SK-N-MC (cell line): Measurements from ENCODE around the gene ARFIP1.

Source experiments
- DNase-seq: peaks from one replicate; pipeline ENCODE4 v3.0.0-alpha.2; 2011; ENCODE audit warnings: low read depth, low spot score
- H3K27ac ChIP-seq: fragments of 200-600 bp; sonication (generic); 2 replicates; pipeline ENCODE4 v1.5.1; 2016; ENCODE audit warnings: mixed run types
- H3K36me3 ChIP-seq: fragments of 200-600 bp; sonication (generic); 2 replicates; pipeline ENCODE4 v1.6.1; 2017; ENCODE audit warnings: antibody characterized with exemption, low read length, mixed read lengths; ENCODE audit not compliant: insufficient read depth
- H3K4me3 ChIP-seq: fragments of 200-600 bp; sonication (generic); 2 replicates; pipeline ENCODE4 v1.5.1; 2016
- H3K9ac ChIP-seq: fragments of 200-600 bp; sonication (generic); 2 replicates; pipeline ENCODE4 v1.8.0; 2017; ENCODE audit warnings: mixed run types, mixed read lengths; ENCODE audit not compliant: insufficient read length
- H3K9me3 ChIP-seq: fragments of 200-600 bp; sonication (generic); 2 replicates; pipeline ENCODE4 v1.6.1; 2017; ENCODE audit warnings: low read depth, mild to moderate bottlenecking, antibody characterized with exemption, low read length, moderate library complexity, mixed read lengths
- EZH2 ChIP-seq: fragments of 200-600 bp; sonication (generic); IDR thresholded peaks from one replicate; pipeline ENCODE4 v1.6.1; 2017; ENCODE audit warnings: antibody characterized with exemption
- FOXP2 ChIP-seq: optimal IDR thresholded peaks from 2 replicates; pipeline ENCODE3; 2011; ENCODE audit warnings: mild to moderate bottlenecking, moderate library complexity; ENCODE audit not compliant: insufficient read depth; ENCODE audit errors: extremely low read length, control extremely low read depth
- POLR2AphosphoS5 ChIP-seq: IDR thresholded peaks from 2 replicates; pipeline ENCODE4 v1.6.1; 2012; ENCODE audit warnings: mild to moderate bottlenecking, low read depth, low read length, borderline replicate concordance

The ARFIP1 gene

DNA sequence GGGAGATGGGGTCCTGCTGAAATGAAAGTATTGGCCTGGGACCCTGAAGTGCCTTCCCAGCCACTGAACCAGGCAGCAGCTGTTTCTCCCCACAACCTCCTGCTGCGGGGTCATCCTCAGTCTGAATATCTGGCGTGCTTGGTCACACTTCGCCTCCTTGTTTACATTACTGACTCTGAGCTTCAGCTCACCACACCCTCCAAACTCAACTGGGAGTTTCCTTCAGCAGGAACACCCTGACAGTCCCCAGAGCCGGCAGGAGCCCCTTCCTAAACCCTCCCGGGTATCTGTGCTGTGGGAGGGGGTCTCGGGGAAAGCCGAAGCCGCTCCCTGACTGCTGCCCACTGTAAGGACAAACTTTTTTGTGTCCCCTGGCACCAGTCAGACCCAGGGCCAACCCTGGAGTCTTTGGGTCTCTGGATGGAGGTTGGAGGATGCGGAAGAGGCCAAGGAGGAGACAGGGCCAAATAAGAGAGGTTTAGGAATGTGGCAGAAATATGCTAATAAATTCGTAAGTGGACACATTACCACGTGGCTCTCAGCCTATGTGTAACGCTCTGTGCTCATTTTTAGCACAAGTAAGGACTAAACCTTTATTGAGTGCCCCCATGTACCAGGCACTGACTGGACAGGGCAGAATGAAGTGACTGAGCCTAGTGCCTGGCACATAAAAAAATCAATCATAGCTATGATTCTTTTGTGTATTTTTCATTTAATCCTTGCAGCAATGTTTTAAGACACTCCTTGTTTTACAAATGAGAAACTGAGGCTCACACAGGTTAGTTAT is 177.1 kb downstream of the ARFIP1 start:
- H3K9me3 ChIP-seq: no peaks in the 10 kb centered on the region
- no peak overlapping the region for H3K9ac ChIP-seq
- DNase-seq: no peak
- no peak overlapping the region for H3K27ac ChIP-seq
- TF ChIP-seq FOXP2: no peak
- no peak for TF ChIP-seq POLR2AphosphoS5
- TF ChIP-seq EZH2: no peak
- H3K36me3 ChIP-seq: no peaks in the 10 kb centered on the region
- H3K4me3 ChIP-seq: no peak overlapping the region

DNA sequence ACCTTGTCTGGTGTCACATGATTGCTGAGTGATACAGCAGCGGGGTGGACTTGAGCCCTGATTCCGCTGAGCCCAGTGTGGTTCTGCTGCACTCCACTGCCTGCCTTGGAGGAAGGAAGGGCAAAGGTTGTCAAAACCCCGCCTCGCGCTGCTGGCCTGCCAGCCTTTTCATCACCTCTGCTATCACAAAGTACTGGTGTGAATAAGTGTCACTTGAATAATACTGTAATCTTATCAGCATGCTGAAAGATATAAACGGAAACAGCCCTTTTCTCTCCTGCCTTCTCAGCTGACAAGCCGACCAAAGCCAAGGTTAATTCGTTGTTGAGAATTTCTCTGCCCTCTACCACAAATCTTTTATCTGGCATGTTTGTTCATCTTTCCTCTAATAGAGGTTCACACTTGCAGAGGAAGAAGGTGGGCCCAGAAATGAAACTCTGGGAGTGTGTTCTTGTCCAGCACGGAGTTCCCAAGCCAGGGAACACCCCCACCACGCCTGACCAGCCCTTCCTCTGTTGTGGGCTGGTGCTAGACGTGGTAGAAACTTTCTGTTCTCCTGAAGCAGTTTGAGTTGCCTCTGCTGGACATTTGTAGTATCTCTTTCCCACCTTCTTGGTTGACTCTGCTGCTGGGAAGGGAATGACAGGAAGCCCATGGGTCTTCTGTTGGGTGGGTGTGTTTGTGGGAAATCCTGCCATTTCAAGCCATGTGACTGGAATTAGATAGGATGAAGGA is 177.8 kb downstream of the ARFIP1 start:
- no peak for DNase-seq
- TF ChIP-seq POLR2AphosphoS5 (no peak), FOXP2 (no peak), EZH2 (no peak)
- H3K9ac ChIP-seq: no peak overlapping the region
- no peaks in the 10 kb centered on the region for H3K9me3 ChIP-seq
- H3K36me3 ChIP-seq: no peaks in the 10 kb centered on the region
- no peak overlapping the region for H3K4me3 ChIP-seq
- H3K27ac ChIP-seq: no peak overlapping the region

DNA sequence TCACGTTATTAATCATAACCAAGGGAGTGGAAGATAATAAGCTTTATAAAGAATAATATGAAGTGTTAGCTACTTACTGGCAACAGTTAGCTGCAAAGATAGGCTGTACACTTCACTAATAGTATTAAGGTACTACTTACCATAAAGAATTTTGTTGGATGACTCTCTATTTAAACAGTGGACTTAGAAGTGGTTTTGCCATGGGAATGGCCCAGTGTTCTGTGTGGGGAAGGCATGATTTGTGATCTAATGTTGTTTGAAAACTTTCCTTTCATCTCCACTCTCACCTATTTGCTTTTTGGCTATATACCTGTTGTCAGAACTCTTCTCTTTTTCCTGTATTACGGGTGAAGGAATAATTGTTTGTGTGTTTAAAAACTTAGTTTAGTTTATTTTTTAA is 179.3 kb downstream of the ARFIP1 start:
- no peak overlapping the region for H3K9ac ChIP-seq
- H3K4me3 ChIP-seq: no peak overlapping the region
- DNase-seq: no peak
- H3K27ac ChIP-seq: no peak overlapping the region
- no peaks in the 10 kb centered on the region for H3K36me3 ChIP-seq
- TF ChIP-seq FOXP2: no peak
- no peak for TF ChIP-seq EZH2
- no peak for TF ChIP-seq POLR2AphosphoS5
- no peaks in the 10 kb centered on the region for H3K9me3 ChIP-seq

DNA sequence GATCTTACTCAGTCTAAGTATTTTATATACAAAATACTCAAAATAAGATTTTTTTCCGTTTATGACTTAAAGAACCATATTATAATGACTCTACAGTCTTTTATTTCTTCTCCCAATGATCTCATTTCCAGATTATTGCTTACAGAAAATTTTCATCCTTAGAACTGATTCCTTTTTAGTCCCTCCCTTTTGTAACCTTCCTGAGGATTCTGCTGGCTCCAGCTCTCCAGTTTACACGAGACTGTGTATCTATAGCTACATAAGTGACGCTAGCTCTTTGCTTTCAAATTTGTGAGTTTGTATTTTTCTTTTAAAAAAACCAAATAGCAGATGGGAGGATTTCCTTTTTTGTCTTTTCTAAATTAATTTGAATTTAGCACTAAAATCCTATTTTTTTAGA is 180.3 kb downstream of the ARFIP1 start:
- Histone ChIP-seq H3K4me3 (no peak overlapping the region), H3K36me3 (no peaks in the 10 kb centered on the region), H3K27ac (no peak overlapping the region), H3K9me3 (no peaks in the 10 kb centered on the region), H3K9ac (no peak overlapping the region)
- no peak for DNase-seq
- no peak for TF ChIP-seq FOXP2
- no peak for TF ChIP-seq EZH2
- no peak for TF ChIP-seq POLR2AphosphoS5

DNA sequence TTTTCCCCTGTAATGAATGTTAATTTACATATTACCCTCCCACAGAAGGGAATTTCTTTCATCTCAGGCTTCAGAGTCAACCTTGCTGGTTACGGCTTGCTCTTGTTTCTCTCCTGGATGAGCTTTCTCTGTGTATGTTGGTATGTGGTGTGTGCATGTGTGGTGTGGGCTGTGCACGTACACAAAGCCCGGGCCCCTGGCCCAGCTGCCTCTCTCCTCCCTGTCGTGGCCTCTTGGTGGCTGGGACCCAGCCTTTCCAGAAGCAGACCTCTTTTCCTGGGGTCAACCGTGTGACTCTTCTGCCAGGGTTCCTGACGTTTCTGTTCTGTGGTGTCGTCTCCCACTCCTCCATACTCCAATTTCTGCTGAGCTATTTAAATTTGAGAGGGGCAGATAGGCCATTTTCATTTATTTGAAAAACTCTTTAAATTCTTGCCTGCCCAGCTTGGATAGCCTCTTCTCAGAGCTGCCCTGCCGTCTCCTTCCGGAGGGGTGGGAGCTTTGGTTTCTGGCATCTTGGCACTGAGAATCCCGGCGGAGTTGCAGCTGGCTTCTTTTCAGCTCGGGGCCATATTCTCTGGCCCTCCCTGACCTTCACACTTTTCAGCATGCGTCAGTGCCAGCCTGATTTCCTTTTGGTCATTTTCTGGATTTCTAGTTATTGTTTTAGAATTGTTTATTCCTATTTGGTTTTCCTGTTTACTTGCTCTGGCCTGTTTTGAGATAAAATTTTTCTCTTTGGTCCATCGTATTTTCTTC is 181.4 kb downstream of the ARFIP1 start:
- H3K9me3 ChIP-seq: no peaks in the 10 kb centered on the region
- no peaks in the 10 kb centered on the region for H3K36me3 ChIP-seq
- no peak for DNase-seq
- no peak overlapping the region for H3K27ac ChIP-seq
- H3K4me3 ChIP-seq: no peak overlapping the region
- no peak for TF ChIP-seq EZH2
- TF ChIP-seq FOXP2: no peak
- TF ChIP-seq POLR2AphosphoS5: no peak
- H3K9ac ChIP-seq: no peak overlapping the region

DNA sequence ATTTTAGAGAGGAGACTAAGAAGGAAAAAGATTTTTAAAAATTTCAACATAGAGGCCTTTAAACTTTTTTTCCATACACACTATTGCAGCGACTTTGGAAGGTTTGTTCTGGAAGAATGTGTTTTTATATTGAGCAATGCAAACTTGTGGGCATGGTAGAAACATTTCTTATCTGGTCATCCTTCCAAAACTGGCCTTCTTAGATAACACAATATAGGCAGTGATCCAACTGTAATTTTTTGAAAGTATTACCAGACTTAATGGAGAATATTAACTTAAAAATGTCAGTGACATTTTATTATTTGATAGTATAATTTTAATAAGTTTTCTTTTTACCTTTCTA is 182.0 kb downstream of the ARFIP1 start:
- Histone ChIP-seq H3K27ac (no peak overlapping the region), H3K36me3 (no peaks in the 10 kb centered on the region), H3K4me3 (no peak overlapping the region), H3K9me3 (no peaks in the 10 kb centered on the region), H3K9ac (no peak overlapping the region)
- DNase-seq: no peak
- TF ChIP-seq EZH2 (no peak), POLR2AphosphoS5 (no peak), FOXP2 (no peak)
